ENCODE measurements around the gene RBMS1. TPM values are rescaled to one million over a fixed set of nuclear protein-coding genes. Genes with fewer than 3 reads are reported as not detected.

Gene RBMS1
- total and polyA plus RNA-seq, 7 donors: 4.4 to 91.8 (median 69.2) TPM

DNA sequence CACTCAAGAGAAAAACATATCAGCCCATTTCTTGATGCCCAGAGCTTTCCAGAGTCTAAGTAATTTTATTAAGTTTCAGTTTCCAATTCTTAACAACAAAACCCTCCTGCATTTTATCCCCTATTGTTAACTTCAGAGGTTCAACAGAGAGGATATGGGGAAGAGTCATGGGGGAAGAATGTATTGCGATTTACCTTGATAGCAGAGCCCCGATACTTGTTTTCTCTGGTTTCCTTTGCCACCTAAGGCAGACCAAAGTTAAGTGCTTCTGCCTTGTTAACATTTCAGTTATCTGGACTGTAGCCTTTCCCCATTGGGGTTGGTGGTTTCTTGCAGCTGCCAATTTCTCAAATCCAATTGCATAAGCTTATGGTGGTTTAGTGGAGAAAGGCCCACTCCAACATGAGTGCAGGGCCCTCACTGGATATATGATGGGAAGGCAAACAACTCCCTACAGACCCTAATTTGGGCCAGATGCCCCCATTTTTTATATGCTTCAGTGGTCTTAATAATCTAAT lies 211.5 kb downstream of the RBMS1 start:
- WGBS, 2 donors: 94 to 95% methylated on average over 2 of the region's 2 CpGs
- Histone ChIP-seq H3K9me3 (no peaks in the 10 kb centered on the region), H3K36me3 (peaks cover 11 to 84% (median 21%) of the 10 kb centered on the region in 4 donors), H3K27ac (no peak overlapping the region), H3K4me3 (no peak overlapping the region), H3K4me1 (peaks cover 0 to 20% (median 8%) of the 10 kb centered on the region in 4 donors), H3K27me3 (no peaks in the 10 kb centered on the region)
- no peak for DNase-seq
- intact Hi-C loops (cut with DNase I): no loop called here
- no peak for TF ChIP-seq POLR2AphosphoS5 (IDR thresholded peaks at IDR 0.05)
- no peak for TF ChIP-seq POLR2A (IDR thresholded peaks at IDR 0.05)
- TF ChIP-seq, protein P1, sequence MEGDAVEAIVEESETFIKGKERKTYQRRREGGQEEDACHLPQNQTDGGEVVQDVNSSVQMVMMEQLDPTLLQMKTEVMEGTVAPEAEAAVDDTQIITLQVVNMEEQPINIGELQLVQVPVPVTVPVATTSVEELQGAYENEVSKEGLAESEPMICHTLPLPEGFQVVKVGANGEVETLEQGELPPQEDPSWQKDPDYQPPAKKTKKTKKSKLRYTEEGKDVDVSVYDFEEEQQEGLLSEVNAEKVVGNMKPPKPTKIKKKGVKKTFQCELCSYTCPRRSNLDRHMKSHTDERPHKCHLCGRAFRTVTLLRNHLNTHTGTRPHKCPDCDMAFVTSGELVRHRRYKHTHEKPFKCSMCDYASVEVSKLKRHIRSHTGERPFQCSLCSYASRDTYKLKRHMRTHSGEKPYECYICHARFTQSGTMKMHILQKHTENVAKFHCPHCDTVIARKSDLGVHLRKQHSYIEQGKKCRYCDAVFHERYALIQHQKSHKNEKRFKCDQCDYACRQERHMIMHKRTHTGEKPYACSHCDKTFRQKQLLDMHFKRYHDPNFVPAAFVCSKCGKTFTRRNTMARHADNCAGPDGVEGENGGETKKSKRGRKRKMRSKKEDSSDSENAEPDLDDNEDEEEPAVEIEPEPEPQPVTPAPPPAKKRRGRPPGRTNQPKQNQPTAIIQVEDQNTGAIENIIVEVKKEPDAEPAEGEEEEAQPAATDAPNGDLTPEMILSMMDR (IDR thresholded peaks at IDR 0.05): no peak
- TF ChIP-seq EP300 (IDR thresholded peaks at IDR 0.05): no peak

DNA sequence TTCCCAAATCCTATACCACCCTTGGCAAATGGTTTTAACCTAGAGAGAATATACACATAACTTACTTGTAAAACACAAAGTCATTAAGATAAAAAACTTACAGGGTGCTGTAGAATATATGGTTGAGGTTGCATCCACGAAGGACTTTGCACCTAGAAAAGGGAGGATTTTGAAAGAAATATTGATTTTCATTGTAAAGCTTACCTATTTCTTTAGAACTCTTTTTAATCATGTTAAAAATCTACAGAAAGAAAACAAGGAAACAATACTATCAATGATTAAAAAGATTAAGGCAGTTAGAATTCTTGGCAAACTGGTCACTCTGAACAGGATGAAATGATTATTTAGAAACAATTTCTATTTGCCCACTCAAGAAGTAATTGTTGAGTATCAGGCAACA lies 212.4 kb downstream of the RBMS1 start:
- Histone ChIP-seq H3K4me1 (peaks cover 0 to 20% (median 7%) of the 10 kb centered on the region in 4 donors), H3K36me3 (peaks cover 11 to 86% (median 22%) of the 10 kb centered on the region in 4 donors), H3K9me3 (no peaks in the 10 kb centered on the region), H3K4me3 (no peak overlapping the region), H3K27ac (no peak overlapping the region), H3K27me3 (no peaks in the 10 kb centered on the region)
- intact Hi-C loops (cut with DNase I): no loop called here
- no peak for TF ChIP-seq EP300 (IDR thresholded peaks at IDR 0.05)
- TF ChIP-seq POLR2AphosphoS5 (IDR thresholded peaks at IDR 0.05): no peak
- no peak for TF ChIP-seq POLR2A (IDR thresholded peaks at IDR 0.05)
- TF ChIP-seq, protein P1 (IDR thresholded peaks at IDR 0.05): no peak
- DNase-seq: no peak
- WGBS, 2 donors: 27 to 77% methylated on average over 1 of the region's 1 CpG

DNA sequence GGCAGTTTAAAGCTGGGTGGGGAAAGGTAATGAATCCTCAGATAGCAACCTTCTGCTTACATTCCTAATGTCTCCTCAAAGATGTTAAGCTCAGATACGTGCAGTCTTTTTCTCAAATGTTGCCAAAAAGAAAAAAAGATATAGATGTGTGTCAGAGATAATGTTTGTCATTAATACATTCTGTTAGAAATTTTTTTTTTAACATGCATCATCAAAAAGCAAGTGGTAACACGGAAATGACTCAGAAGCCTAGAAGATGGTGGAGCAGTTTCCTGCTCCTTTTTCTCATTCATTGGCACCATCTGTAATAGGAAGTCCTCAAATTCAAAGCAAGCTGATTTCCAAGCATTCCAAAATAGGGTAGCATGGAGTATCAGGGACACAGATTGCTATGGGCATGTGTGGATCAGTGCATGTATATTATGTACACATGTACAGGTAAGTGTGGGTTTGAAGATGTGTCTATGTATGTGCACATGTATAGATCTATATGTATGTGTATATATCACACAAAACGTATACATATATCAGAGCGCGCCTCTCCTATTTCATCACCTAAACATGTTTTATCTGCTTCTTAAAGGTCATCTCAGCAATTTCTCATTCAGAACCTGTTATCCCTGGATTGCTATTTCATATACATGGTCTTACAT lies 213.7 kb downstream of the RBMS1 start:
- H3K4me1 ChIP-seq: peaks cover 0 to 20% (median 7%) of the 10 kb centered on the region in 4 donors
- TF ChIP-seq EP300 (IDR thresholded peaks at IDR 0.05) (no peak), POLR2A (IDR thresholded peaks at IDR 0.05) (no peak), POLR2AphosphoS5 (IDR thresholded peaks at IDR 0.05) (no peak)
- TF ChIP-seq, protein P1 (IDR thresholded peaks at IDR 0.05): no peak
- H3K27me3 ChIP-seq: no peaks in the 10 kb centered on the region
- H3K4me3 ChIP-seq: no peak overlapping the region
- no peaks in the 10 kb centered on the region for H3K9me3 ChIP-seq
- intact Hi-C loops (cut with DNase I): no loop called here
- 84 to 92% methylated on average over 5 of the region's 5 CpGs for WGBS, 2 donors
- peaks cover 11 to 85% (median 24%) of the 10 kb centered on the region in 4 donors for H3K36me3 ChIP-seq
- H3K27ac ChIP-seq: peak overlapping the region in 3 of 4 donors; percentile 37 to 59 (median 44)
- no peak for DNase-seq

DNA sequence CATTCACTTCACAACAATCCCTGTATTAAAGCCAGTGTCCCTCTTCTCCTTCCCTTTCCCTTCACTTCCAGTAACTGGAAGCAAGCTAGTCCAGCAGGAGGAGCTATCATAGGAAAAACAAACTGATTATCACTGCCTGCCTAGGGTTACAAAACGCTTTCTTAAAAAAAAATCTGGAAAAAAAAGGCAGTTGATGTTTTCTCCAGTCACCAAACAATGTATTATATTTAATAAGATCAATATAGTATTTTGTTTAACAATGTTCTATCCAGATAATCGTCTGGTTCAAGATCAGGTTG lies 214.8 kb downstream of the RBMS1 start:
- intact Hi-C loops (cut with DNase I): no loop called here
- WGBS, 2 donors: 36 to 50% methylated on average over 2 of the region's 2 CpGs

More for the DNA sequence above, 214.8 kb downstream of the RBMS1 start:
- H3K27me3 ChIP-seq: no peaks in the 10 kb centered on the region
- no peak for DNase-seq
- TF ChIP-seq POLR2A (IDR thresholded peaks at IDR 0.05): no peak
- TF ChIP-seq POLR2AphosphoS5 (IDR thresholded peaks at IDR 0.05): peak in 2 of 4 donors; percentile 19 to 21
- TF ChIP-seq, protein P1 (IDR thresholded peaks at IDR 0.05): peak in 3 of 4 experiments; percentile 26 to 39 (median 31)
- TF ChIP-seq EP300 (IDR thresholded peaks at IDR 0.05): no peak
- no peak overlapping the region for H3K4me3 ChIP-seq
- peak overlapping the region; percentile 1 to 59 (median 40) for H3K27ac ChIP-seq
- no peaks in the 10 kb centered on the region for H3K9me3 ChIP-seq
- peaks cover 11 to 82% (median 26%) of the 10 kb centered on the region in 4 donors for H3K36me3 ChIP-seq
- peaks cover 0 to 20% (median 7%) of the 10 kb centered on the region in 4 donors for H3K4me1 ChIP-seq

Data from sigmoid colon (tissue), 7 donors.